Transverse colon (tissue), 3 donors: ENCODE measurements around the gene YIPF1.

Source experiments
- POLR2A ChIP-seq: fragments of 450-650 bp; IDR thresholded peaks from one replicate; pipeline ENCODE4 v1.6.1; 2016; ENCODE audit warnings: antibody characterized with exemption, mild to moderate bottlenecking, moderate library complexity
- TF ChIP-seq, protein P1 (sequence below), 5 experiments: fragments of 200-600 bp in 3 of 5; fragments of 450-650 bp in 2 of 5; sonication (generic) in 3 of 5; IDR thresholded peaks; 1 replicate in 2 of 5; 2 replicates in 3 of 5; pipeline ENCODE4 v1.5.1; 2016 to 2017; ENCODE audit warnings: antibody characterized with exemption in 5 of 5, inconsistent platforms in 3 of 5, mild to moderate bottlenecking in 2 of 5, moderate library complexity in 1 of 5

DNA sequence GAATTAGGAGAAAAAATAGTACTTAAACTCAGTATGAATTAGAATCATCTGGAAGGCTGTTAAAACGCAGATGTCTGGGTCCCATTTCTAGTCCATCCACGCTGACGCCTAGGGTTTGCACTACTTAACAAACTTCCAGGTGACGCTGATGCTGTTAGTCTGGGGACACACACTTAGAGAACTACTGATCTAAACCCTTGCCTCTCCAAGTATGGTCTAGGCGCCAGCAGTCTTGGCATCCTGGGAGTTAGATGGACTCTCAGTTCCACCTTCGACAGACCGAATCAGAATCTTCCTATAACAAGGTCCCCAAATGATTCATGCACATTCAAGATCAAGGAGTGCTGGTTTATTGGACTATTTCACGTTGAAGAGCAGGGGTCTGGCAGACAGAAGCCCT is 15.9 kb upstream of the YIPF1 start:
- TF ChIP-seq, protein P1, sequence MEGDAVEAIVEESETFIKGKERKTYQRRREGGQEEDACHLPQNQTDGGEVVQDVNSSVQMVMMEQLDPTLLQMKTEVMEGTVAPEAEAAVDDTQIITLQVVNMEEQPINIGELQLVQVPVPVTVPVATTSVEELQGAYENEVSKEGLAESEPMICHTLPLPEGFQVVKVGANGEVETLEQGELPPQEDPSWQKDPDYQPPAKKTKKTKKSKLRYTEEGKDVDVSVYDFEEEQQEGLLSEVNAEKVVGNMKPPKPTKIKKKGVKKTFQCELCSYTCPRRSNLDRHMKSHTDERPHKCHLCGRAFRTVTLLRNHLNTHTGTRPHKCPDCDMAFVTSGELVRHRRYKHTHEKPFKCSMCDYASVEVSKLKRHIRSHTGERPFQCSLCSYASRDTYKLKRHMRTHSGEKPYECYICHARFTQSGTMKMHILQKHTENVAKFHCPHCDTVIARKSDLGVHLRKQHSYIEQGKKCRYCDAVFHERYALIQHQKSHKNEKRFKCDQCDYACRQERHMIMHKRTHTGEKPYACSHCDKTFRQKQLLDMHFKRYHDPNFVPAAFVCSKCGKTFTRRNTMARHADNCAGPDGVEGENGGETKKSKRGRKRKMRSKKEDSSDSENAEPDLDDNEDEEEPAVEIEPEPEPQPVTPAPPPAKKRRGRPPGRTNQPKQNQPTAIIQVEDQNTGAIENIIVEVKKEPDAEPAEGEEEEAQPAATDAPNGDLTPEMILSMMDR (IDR thresholded peaks at IDR 0.05) = no peak
- no peak for TF ChIP-seq POLR2A
